Measurements from ENCODE around the gene KCNMA1. TPM values are rescaled to one million over a fixed set of nuclear protein-coding genes. Genes with fewer than 3 reads are reported as not detected.

Gene KCNMA1
- total and polyA plus RNA-seq, 2 donors (not counting 1 experiment from before 2014, with no cell fraction given) = 0.82 to 3.1 TPM

DNA sequence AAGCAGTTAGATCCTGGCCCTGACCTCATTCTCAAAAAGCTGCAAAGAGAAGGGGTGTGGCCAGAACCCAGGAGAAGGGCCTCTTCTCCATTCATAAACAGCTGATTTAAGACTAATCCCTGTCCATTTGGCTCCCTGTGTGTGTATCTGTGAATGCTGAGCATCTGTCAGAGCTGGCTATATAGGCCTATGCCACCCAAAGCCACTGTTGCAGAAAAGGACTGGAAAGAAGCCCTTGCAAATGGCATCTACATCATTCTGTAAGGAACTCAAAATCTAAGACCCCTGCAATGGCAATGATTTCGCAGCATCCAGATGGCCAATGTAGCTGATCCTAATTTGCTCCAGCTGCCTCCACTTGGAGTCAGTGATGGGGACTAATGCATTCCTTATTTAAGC lies 384.5 kb downstream of the KCNMA1 start:
- Histone ChIP-seq H3K36me3 (replicated peaks in 1 of 2; ENCODE audit: control extremely low read depth in 1 of 2, control insufficient read depth in 1 of 2, extremely low read depth in 1 of 2, insufficient read depth in 2 of 2, low read length in 1 of 2) (no peaks in the 10 kb centered on the region), H3K27me3 (replicated peaks in 1 of 4; ENCODE audit: control extremely low read depth in 1 of 4, control insufficient read depth in 3 of 4, insufficient read depth in 4 of 4, low read length in 3 of 4) (no peaks in the 10 kb centered on the region), H3K9me3 (ENCODE audit: control extremely low read depth in 1 of 3, control insufficient read depth in 2 of 3, insufficient read depth in 1 of 3, low read length in 2 of 3) (no peaks in the 10 kb centered on the region), H4K20me1 (ENCODE audit: control insufficient read depth, insufficient read depth, low read length, poor library complexity, severe bottlenecking) (no peaks in the 10 kb centered on the region), H3K27ac (ENCODE audit: low read length in 2 of 2) (no peak overlapping the region), H3K4me1 (ENCODE audit: control insufficient read depth in 2 of 2, insufficient read depth in 2 of 2, low read length in 2 of 2) (no peaks in the 10 kb centered on the region), H3K9ac (ENCODE audit: low read length) (no peak overlapping the region), H3K79me2 (ENCODE audit: control insufficient read depth, insufficient read depth, low read length) (no peaks in the 10 kb centered on the region), H3K4me3 (ENCODE audit: control extremely low read depth in 1 of 5, extremely low read depth in 1 of 5, insufficient read depth in 1 of 5, low read depth in 2 of 5, low read length in 4 of 5) (no peak overlapping the region), H3K4me2 (replicated peaks; ENCODE audit: low read depth, low read length, poor library complexity, severe bottlenecking) (no peak overlapping the region), H2AFZ (ENCODE audit: insufficient read depth, low read depth, low read length, poor library complexity, severe bottlenecking) (no peak overlapping the region)
- TF ChIP-seq, protein P1, sequence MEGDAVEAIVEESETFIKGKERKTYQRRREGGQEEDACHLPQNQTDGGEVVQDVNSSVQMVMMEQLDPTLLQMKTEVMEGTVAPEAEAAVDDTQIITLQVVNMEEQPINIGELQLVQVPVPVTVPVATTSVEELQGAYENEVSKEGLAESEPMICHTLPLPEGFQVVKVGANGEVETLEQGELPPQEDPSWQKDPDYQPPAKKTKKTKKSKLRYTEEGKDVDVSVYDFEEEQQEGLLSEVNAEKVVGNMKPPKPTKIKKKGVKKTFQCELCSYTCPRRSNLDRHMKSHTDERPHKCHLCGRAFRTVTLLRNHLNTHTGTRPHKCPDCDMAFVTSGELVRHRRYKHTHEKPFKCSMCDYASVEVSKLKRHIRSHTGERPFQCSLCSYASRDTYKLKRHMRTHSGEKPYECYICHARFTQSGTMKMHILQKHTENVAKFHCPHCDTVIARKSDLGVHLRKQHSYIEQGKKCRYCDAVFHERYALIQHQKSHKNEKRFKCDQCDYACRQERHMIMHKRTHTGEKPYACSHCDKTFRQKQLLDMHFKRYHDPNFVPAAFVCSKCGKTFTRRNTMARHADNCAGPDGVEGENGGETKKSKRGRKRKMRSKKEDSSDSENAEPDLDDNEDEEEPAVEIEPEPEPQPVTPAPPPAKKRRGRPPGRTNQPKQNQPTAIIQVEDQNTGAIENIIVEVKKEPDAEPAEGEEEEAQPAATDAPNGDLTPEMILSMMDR (IDR thresholded peaks at IDR 0.05) = no peak
- no peak for TF ChIP-seq EZH2 (IDR thresholded peaks at IDR 0.05; ENCODE audit: borderline replicate concordance, insufficient read depth, low read depth, low read length, poor library complexity, severe bottlenecking)
- no CpG with 5 or more reads among the region's 1 CpG for WGBS (ENCODE audit: insufficient coverage)
- Mint-ChIP-seq H3K9me3 (ENCODE audit: insufficient read depth) (no peaks in the 10 kb centered on the region), H3K27ac (no peak overlapping the region), H3K4me3 (no peak overlapping the region), H3K27me3 (no peaks in the 10 kb centered on the region), H3K4me1 (no peaks in the 10 kb centered on the region)
- CTCF ChIA-PET = interaction anchor here (1.0 to 1.2 kb wide), 3 partner anchors 388 to 459 kb away, joined by 3 to 4 read pairs (median 3); no protein-coding TSS in a partner anchor
- DNase-seq = no peak
- intact Hi-C loops (cut with micrococcal nuclease) = no loop called here
- no peak for ATAC-seq (ENCODE audit: low read depth)
- POLR2A ChIA-PET = no interaction called here

DNA sequence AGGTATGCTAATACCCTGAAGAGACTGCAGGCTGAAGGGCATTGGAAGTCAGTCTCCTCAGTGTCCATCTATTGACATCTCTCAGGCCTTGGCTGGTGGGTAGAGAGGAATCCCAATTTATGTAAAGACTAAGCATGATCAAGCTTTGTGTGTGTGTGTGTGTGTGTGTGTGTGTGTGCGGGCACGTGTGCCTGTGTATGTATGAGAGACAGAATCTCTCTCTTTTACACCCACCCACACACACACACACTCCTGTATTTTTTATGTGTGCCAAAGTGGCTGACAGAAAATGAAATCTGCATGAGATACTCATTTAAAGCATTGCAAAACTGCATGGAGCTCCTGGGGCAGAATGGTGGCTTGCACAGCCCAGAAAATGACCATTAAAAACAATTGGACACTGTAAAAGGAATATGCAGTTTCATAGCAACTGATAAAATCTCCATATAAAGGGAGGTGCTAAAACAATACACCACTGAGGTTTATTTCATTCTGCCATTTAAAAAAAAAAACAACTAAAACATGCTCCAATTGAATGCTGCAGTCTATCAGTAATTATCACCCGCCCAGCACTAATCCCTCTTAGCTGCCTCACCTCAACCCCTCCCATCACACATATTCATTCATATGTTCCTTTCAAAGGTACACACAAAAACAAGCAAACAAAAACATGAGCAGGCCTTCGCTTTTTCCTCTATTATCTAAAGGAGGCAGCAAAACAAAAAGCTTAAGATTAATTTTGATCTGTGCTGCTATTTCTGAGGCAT lies 385.0 kb downstream of the KCNMA1 start:
- H3K27ac Mint-ChIP-seq = no peak overlapping the region
- no peaks in the 10 kb centered on the region for H3K9me3 ChIP-seq (ENCODE audit: control extremely low read depth in 1 of 3, control insufficient read depth in 2 of 3, insufficient read depth in 1 of 3, low read length in 2 of 3)
- ChIA-PET POLR2A (no interaction called here), CTCF (interaction anchor here (1.2 kb wide), 1 partner anchor 459 kb away, joined by 4 read pairs; no protein-coding TSS in a partner anchor)
- intact Hi-C loops (cut with micrococcal nuclease) = no loop called here
- H3K27me3 Mint-ChIP-seq = no peaks in the 10 kb centered on the region
- no peak for DNase-seq
- H3K79me2 ChIP-seq (ENCODE audit: control insufficient read depth, insufficient read depth, low read length) = no peaks in the 10 kb centered on the region
- no peaks in the 10 kb centered on the region for H3K4me1 Mint-ChIP-seq
- H3K9ac ChIP-seq (ENCODE audit: low read length) = no peak overlapping the region
- no peaks in the 10 kb centered on the region for H3K9me3 Mint-ChIP-seq (ENCODE audit: insufficient read depth)
- WGBS (ENCODE audit: insufficient coverage) = 94% methylated on average over 2 of the region's 4 CpGs
- H3K4me3 ChIP-seq (ENCODE audit: control extremely low read depth in 1 of 5, extremely low read depth in 1 of 5, insufficient read depth in 1 of 5, low read depth in 2 of 5, low read length in 4 of 5) = no peak overlapping the region
- no peak overlapping the region for H2AFZ ChIP-seq (ENCODE audit: insufficient read depth, low read depth, low read length, poor library complexity, severe bottlenecking)
- no peaks in the 10 kb centered on the region for H3K27me3 ChIP-seq (replicated peaks in 1 of 4; ENCODE audit: control extremely low read depth in 1 of 4, control insufficient read depth in 3 of 4, insufficient read depth in 4 of 4, low read length in 3 of 4)
- H3K36me3 ChIP-seq (replicated peaks in 1 of 2; ENCODE audit: control extremely low read depth in 1 of 2, control insufficient read depth in 1 of 2, extremely low read depth in 1 of 2, insufficient read depth in 2 of 2, low read length in 1 of 2) = no peaks in the 10 kb centered on the region
- no peaks in the 10 kb centered on the region for H4K20me1 ChIP-seq (ENCODE audit: control insufficient read depth, insufficient read depth, low read length, poor library complexity, severe bottlenecking)
- TF ChIP-seq, protein P1 (IDR thresholded peaks at IDR 0.05) = no peak
- no peak for TF ChIP-seq EZH2 (IDR thresholded peaks at IDR 0.05; ENCODE audit: borderline replicate concordance, insufficient read depth, low read depth, low read length, poor library complexity, severe bottlenecking)
- H3K27ac ChIP-seq (ENCODE audit: low read length in 2 of 2) = no peak overlapping the region
- no peak overlapping the region for H3K4me3 Mint-ChIP-seq
- H3K4me1 ChIP-seq (ENCODE audit: control insufficient read depth in 2 of 2, insufficient read depth in 2 of 2, low read length in 2 of 2) = no peaks in the 10 kb centered on the region
- ATAC-seq (ENCODE audit: low read depth) = no peak
- H3K4me2 ChIP-seq (replicated peaks; ENCODE audit: low read depth, low read length, poor library complexity, severe bottlenecking) = no peak overlapping the region

Data from B cell (primary cell).